Nucleus accumbens (tissue), 56 donors: Measurements from ENCODE around the gene VSTM2L.

Experiments
- DNase-seq, 56 donors: peaks; one replicate each; lab custom pipeline; 2025; lab: John Stamatoyannopoulos, UW

The VSTM2L gene

GRCh38 chr20:37877832-37878772, 24.8 kb upstream of the VSTM2L start:
- no peak for DNase-seq

- no peak for DNase-seq
These were observed 23.9 kb upstream of the VSTM2L start for GRCh38 chr20:37878835-37879599.

- no peak for DNase-seq
These were observed 23.1 kb upstream of the VSTM2L start for GRCh38 chr20:37879843-37880242.

GRCh38 chr20:37880726-37881591, 22.0 kb upstream of the VSTM2L start:
- no peak for DNase-seq

GRCh38 chr20:37881601-37882343, 21.2 kb upstream of the VSTM2L start:
- no peak for DNase-seq

- DNase-seq: no peak
These were observed 19.8 kb upstream of the VSTM2L start for GRCh38 chr20:37882961-37883712.

- DNase-seq: no peak
These were observed 17.9 kb upstream of the VSTM2L start for GRCh38 chr20:37885042-37885441.

GRCh38 chr20:37885593-37886503, 17.1 kb upstream of the VSTM2L start:
- no peak for DNase-seq

GRCh38 chr20:37886851-37887297, 16.1 kb upstream of the VSTM2L start:
- no peak for DNase-seq

- DNase-seq: no peak
These were observed 14.3 kb upstream of the VSTM2L start for GRCh38 chr20:37888641-37889040.

- no peak for DNase-seq
These were observed 12.8 kb upstream of the VSTM2L start for GRCh38 chr20:37890108-37890507.

GRCh38 chr20:37890643-37891042, 12.3 kb upstream of the VSTM2L start:
- DNase-seq: no peak

GRCh38 chr20:37892001-37892400, 10.9 kb upstream of the VSTM2L start:
- no peak for DNase-seq

GRCh38 chr20:37893566-37894241, 9.2 kb upstream of the VSTM2L start:
- DNase-seq: no peak

- DNase-seq: no peak
These were observed 8.5 kb upstream of the VSTM2L start for GRCh38 chr20:37894454-37894853.

- DNase-seq: no peak
These were observed 7.8 kb upstream of the VSTM2L start for GRCh38 chr20:37895166-37895565.

- peak in 9 of 56 donors; percentile 5 to 46 (median 22) for DNase-seq
These were observed 5.9 kb upstream of the VSTM2L start for GRCh38 chr20:37896932-37897548.
